Keratinocyte (primary cell): Measurements from ENCODE around the gene PLK5.

Source experiments
- CTCF ChIP-seq, 3 experiments: IDR thresholded peaks in 1 of 3; conservative IDR thresholded peaks in 1 of 3; optimal IDR thresholded peaks in 1 of 3; 2 replicates in 2 of 3; 3 replicates in 1 of 3; pipeline versions ENCODE3 to v1.5.1; 2011; ENCODE audit warnings: low read length in 3 of 3, mild to moderate bottlenecking in 3 of 3, moderate library complexity in 2 of 3, control low read depth in 1 of 3, inconsistent platforms in 1 of 3; ENCODE audit not compliant: insufficient read depth in 2 of 3; ENCODE audit errors: extremely low read depth in 1 of 3
- EZH2 ChIP-seq: IDR thresholded peaks from one replicate; pipeline ENCODE4 v1.6.1; 2012; ENCODE audit warnings: inconsistent platforms, mild to moderate bottlenecking, low read length, moderate library complexity

DNA sequence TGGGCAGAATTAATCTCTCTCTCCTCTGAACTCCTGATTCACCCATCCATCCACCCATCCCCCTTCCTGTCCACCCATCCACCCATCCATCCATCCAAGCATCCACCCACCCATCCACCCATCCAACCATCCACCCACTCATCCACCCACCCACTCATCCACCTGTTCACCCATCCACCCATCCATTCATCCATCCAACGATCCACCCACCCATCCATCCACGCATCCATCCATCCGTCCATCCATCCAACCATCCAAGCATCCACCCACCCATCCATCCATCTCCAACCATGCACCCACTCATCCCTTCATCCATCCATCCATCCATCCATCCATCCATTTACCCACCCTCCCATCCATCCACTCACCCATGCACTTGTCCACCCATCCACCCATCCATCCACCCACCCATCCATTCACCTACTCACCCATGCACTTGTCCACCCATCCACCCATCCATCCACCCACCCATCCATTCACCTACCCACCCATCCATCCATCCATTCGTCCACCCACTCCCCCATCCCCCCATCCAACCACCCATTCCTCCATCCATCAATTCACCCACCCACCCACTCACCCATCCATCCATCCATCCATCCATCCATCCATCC, 25.6 kb downstream of the PLK5 start:
- TF ChIP-seq CTCF (optimal IDR thresholded peaks at IDR 0.05 in 1 of 3, IDR thresholded peaks at IDR 0.05 in 1 of 3, conservative IDR thresholded peaks at IDR 0.05 in 1 of 3; ENCODE audit: extremely low read depth in 1 of 3, insufficient read depth in 2 of 3, low read length in 3 of 3) (no peak), EZH2 (no peak)
